Omental fat pad (tissue), 4 donors: ENCODE results near the gene C5orf58. TPM values are rescaled to one million over a fixed set of nuclear protein-coding genes. Genes with fewer than 3 reads are reported as not detected.

ENCODE experiments used
- ATAC-seq: fragments of 150-250 bp; one replicate; pipeline ENCODE4 v1.9.1; 2016; ENCODE audit warnings: mild to moderate bottlenecking, moderate library complexity; ENCODE audit not compliant: low FRiP score
- DNase-seq: peaks from one replicate; pipeline ENCODE4 v3.0.0-alpha.2; 2019; ENCODE audit warnings: low spot score
- total RNA-seq, 4 donors: library from RNA; depleted of rRNA; stranded (reverse); fragments of >200 nt; gene quantifications; one replicate each; pipeline ENCODE4 v1.1.0, GENCODE V29; 2016
- TF ChIP-seq, protein P1 (sequence below), 3 donors: fragments of 450-650 bp; IDR thresholded peaks; one replicate each; pipeline ENCODE4 v1.5.1; 2016 to 2017; ENCODE audit warnings: antibody characterized with exemption in 3 of 3, mild to moderate bottlenecking in 3 of 3, moderate library complexity in 2 of 3

C5orf58 gene
- total RNA-seq, 4 donors from 2014 or later = not detected

DNA sequence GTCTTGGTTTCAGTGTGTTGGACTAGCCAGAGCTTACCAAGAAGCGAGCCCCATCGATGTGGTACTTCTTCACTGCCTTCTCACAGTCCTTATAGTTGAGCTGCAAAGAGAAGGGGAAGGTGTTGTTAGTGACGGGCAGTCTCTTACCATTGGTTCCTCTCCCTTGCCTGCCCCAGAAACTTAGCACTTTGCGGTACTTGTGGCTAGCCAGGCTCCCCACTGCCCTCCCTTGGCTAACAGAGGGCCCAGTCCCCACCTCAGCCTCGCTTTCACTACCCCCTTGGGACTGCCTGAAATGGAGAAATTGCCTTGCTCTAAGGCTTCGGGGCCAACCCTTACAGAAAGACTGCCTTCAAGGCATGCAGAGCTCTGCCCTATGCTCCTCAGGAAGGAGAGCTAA is 60.5 kb downstream of the C5orf58 start:
- TF ChIP-seq, protein P1, sequence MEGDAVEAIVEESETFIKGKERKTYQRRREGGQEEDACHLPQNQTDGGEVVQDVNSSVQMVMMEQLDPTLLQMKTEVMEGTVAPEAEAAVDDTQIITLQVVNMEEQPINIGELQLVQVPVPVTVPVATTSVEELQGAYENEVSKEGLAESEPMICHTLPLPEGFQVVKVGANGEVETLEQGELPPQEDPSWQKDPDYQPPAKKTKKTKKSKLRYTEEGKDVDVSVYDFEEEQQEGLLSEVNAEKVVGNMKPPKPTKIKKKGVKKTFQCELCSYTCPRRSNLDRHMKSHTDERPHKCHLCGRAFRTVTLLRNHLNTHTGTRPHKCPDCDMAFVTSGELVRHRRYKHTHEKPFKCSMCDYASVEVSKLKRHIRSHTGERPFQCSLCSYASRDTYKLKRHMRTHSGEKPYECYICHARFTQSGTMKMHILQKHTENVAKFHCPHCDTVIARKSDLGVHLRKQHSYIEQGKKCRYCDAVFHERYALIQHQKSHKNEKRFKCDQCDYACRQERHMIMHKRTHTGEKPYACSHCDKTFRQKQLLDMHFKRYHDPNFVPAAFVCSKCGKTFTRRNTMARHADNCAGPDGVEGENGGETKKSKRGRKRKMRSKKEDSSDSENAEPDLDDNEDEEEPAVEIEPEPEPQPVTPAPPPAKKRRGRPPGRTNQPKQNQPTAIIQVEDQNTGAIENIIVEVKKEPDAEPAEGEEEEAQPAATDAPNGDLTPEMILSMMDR (IDR thresholded peaks at IDR 0.05) = no peak
- ATAC-seq (no peak), DNase-seq (no peak)

GRCh38 chr5:170294057-170294456 is 61.3 kb downstream of the C5orf58 start:
- ATAC-seq (no peak), DNase-seq (no peak)
- TF ChIP-seq, protein P1 (IDR thresholded peaks at IDR 0.05) = no peak

DNA sequence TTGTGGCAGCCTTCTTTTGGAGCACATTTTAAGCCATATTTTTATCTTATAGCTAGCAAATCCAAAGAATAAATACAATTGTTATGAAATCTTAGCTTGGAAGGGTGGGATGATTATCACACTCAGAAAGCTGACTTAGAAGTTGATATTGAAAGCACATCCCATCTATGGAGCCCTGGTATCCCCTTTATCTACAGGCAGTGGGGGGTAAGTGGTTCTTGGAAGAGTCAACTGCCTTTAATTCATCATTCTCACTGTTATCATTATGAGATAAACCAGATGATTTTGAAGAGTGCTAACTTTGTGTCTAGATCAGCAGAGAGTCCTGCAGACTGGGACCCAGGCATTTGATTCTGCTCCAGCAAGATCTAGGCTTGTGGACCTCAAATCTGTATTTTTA is 61.8 kb downstream of the C5orf58 start:
- TF ChIP-seq, protein P1 (IDR thresholded peaks at IDR 0.05) = no peak
- no peak for DNase-seq
- ATAC-seq = no peak

Other genes starting within 250 kb of the C5orf58 start
- not detected for gene FOXI1, start 127.1 kb upstream of the C5orf58 start, total RNA-seq
- 10 to 100 TPM; 33.5 to 81.2 (median 59.1) TPM for gene LCP2, start 64.8 kb downstream of the C5orf58 start, total RNA-seq
- gene KCNMB1, start 156.4 kb downstream of the C5orf58 start, total RNA-seq = 1 to 10 TPM in 1 of 4 donors, under 1 TPM in 3; 0.19 to 1.9 (median 0.46) TPM